Activated CD4-positive, alpha-beta T cell treated with anti-CD3 and anti-CD28 coated beads for 36 hours (primary cell): Measurements from ENCODE around the gene DPP7. TPM values are rescaled to one million over a fixed set of nuclear protein-coding genes. Genes with fewer than 3 reads are reported as not detected.
"Not testable (repeated sequence)": the region's sequence is repeated elsewhere in the genome, so short reads cannot be mapped to it uniquely, and the experiment has no call there.

Experiments used
- ATAC-seq: fragments of 200-7000 bp; cut with Tn5 transposase; one replicate; pipeline ENCODE4 v1.10.0; 2021; ENCODE audit warnings: mild to moderate bottlenecking, moderate library complexity
- CTCF ChIA-PET: fragments of 350-600 bp; sonication (Branson Sonifier 250); formaldehyde crosslinking; loops from one replicate; lab custom pipeline; 2021; ENCODE audit warnings: antibody characterized with exemption; lab: Charles Lee
- POLR2A ChIA-PET: fragments of 350-600 bp; sonication (Branson Sonifier 250); formaldehyde crosslinking; loops from one replicate; lab custom pipeline; 2021; ENCODE audit warnings: antibody characterized with exemption, inconsistent platforms; lab: Charles Lee
- DNase-seq: peaks from one replicate; pipeline ENCODE4 v3.0.0-alpha.2; 2020
- H3K27ac Mint-ChIP-seq: one replicate; pipeline ENCODE4 v1.8.0; 2021; ENCODE audit warnings: mixed read lengths
- H3K27me3 Mint-ChIP-seq: one replicate; pipeline ENCODE4 v1.8.0; 2021; ENCODE audit warnings: mixed read lengths
- H3K36me3 Mint-ChIP-seq: one replicate; pipeline ENCODE4 v1.8.0; 2021; ENCODE audit warnings: low read depth, mixed read lengths
- H3K4me1 Mint-ChIP-seq: one replicate; pipeline ENCODE4 v1.8.0; 2021; ENCODE audit warnings: mixed read lengths
- H3K4me3 Mint-ChIP-seq: one replicate; pipeline ENCODE4 v1.8.0; 2021; ENCODE audit warnings: mild to moderate bottlenecking, moderate library complexity, mixed read lengths
- H3K9me3 Mint-ChIP-seq: one replicate; pipeline ENCODE4 v1.8.0; 2021; ENCODE audit warnings: low read depth, mixed read lengths
- intact Hi-C, 2 experiments: fragments of 100-400 bp; cut with DNase I in 1 of 2; cut with micrococcal nuclease in 1 of 2; formaldehyde crosslinking; loops; one replicate each; pipeline versions ENCODE4 v1.14.2 to v1.15.1; 2022 to 2024; cut with DNase I, micrococcal nuclease
- total RNA-seq, 2 experiments: library from RNA; stranded (reverse); gene quantifications; one replicate each; pipeline ENCODE4 v1.2.3, GENCODE V29; 2021

The DPP7 gene
- total RNA-seq, 2 experiments from 2014 or later, result 188 to 204 TPM

DNA sequence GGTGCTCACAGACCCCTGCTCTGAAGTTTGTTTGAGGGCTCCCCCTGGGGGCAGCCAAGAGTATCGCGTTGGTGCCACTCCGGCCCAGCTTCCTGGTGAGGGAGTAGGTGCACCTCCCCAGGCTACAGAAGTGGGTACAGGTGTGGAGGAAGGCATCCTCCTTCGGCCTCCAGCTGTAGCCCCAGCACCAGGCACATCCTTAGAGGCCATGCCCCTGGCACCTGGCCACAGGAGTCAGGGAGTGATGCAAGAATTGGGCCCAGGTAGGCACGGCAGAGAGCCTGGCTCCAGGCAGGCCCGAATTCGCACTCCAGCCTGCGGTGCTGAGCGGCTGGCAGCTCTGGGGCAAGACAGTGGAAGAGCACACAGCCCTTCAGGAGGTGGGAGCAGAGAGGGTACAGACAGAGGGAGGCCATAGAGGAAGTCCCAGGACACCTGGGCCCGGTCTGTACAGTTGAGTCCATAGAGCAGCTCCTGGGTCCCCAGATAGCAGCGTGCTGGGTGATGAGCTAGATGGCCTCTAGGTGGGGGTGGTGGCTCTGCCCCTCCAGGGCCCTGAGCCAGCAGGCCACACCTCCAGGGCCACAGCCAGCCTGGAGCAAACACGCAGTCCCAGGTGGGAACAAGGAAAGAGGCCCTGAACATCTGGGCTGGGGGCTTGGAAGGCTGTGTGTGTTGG, 46.5 kb downstream of the DPP7 start:
- DNase-seq (peak; percentile 92), ATAC-seq (peak; percentile 71)
- H3K27me3 Mint-ChIP-seq, result no peaks in the 10 kb centered on the region
- ChIA-PET CTCF (interaction anchor here (0.6 to 4.8 kb wide), 22 partner anchors 8 to 290 kb away, joined by 3 to 43 read pairs (median 6); partner anchors contain the start of genes MAN1B1, NPDC1 and UAP1L1), POLR2A (interaction anchor here (0.6 to 1.7 kb wide), 3 partner anchors 28 to 1145 kb away, joined by 3 to 5 read pairs (median 4); no protein-coding TSS in a partner anchor)
- H3K27ac Mint-ChIP-seq, result peak overlapping the region; percentile 55
- H3K4me1 Mint-ChIP-seq, result peaks cover 9% of the 10 kb centered on the region
- H3K9me3 Mint-ChIP-seq, result no peaks in the 10 kb centered on the region
- H3K4me3 Mint-ChIP-seq, result peak overlapping the region; percentile 28
- intact Hi-C loops, result loop anchor here (1.0 to 10.0 kb wide), 4 partner anchors 19 to 283 kb away; partner anchors contain the start of gene ABCA2 (in 1 of the 2)
- H3K36me3 Mint-ChIP-seq, result peaks cover 2% of the 10 kb centered on the region

DNA sequence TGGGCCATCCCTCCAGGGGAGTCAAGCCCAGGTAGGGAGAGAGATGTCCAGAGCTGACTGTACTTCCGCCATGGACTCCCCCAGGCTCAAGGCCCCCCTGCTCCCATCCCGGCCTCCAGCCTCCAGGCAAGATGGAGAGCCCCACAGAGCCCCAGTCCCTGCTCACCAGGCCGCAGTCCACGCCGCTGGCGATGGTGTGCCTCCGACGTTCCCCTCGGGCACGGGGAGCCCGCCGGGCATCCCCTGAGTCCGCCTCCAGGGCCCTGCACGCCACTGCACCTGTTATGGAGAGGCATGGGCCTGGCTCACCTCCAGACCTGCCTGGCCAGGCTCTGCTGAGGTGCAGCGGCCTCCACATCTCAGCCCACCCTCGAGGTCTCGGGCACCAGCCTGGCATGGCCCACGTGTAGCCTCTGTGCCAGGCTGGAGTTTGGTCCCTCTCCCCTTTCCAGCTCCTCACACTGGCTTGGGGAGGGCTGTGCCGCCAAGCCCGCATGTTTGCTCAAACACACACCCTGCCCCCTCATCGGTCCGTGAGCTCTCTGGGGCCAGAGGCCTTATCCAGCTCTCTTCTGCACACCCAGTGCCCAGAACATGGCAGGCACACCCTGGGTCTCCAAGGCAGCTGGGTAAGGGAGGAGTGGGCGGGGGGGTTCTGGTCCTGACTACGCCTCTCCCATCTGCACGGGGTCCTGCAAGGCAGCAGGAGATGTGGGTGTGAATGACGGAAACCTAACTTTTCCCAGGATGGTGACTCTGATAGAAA, 48.3 kb downstream of the DPP7 start:
- H3K9me3 Mint-ChIP-seq, result no peaks in the 10 kb centered on the region
- intact Hi-C loops, result loop anchor here in 1 of 2 experiments (2.0 to 10.0 kb wide), 3 partner anchors 17 to 281 kb away; partner anchors contain the start of gene ABCA2
- H3K4me3 Mint-ChIP-seq, result no peak overlapping the region
- H3K36me3 Mint-ChIP-seq, result peaks cover 2% of the 10 kb centered on the region
- DNase-seq (no peak), ATAC-seq (no peak)
- CTCF ChIA-PET, result interaction anchor here (0.7 to 3.6 kb wide), 7 partner anchors 11 to 252 kb away, joined by 3 to 43 read pairs (median 6); partner anchors contain the start of genes MAN1B1 and NPDC1
- no peak overlapping the region for H3K27ac Mint-ChIP-seq
- H3K4me1 Mint-ChIP-seq, result peaks cover 9% of the 10 kb centered on the region
- H3K27me3 Mint-ChIP-seq, result no peaks in the 10 kb centered on the region
- POLR2A ChIA-PET, result no interaction called here

- ChIA-PET POLR2A (no interaction called here), CTCF (interaction anchor here (0.5 to 3.6 kb wide), 6 partner anchors 10 to 251 kb away, joined by 3 to 43 read pairs (median 4); partner anchors contain the start of genes MAN1B1 and NPDC1)
- no peak for ATAC-seq
- Mint-ChIP-seq H3K4me1 (peaks cover 5% of the 10 kb centered on the region), H3K27ac (no peak overlapping the region), H3K4me3 (no peak overlapping the region), H3K27me3 (no peaks in the 10 kb centered on the region), H3K9me3 (no peaks in the 10 kb centered on the region), H3K36me3 (peaks cover 2% of the 10 kb centered on the region)
- intact Hi-C loops, result loop anchor here in 1 of 2 experiments (5.0 to 10.0 kb wide), 2 partner anchors 38 to 281 kb away; partner anchors contain the start of gene ABCA2
- no peak for DNase-seq
These were observed 49.1 kb downstream of the DPP7 start for GRCh38 chr9:137065336-137065967.

DNA sequence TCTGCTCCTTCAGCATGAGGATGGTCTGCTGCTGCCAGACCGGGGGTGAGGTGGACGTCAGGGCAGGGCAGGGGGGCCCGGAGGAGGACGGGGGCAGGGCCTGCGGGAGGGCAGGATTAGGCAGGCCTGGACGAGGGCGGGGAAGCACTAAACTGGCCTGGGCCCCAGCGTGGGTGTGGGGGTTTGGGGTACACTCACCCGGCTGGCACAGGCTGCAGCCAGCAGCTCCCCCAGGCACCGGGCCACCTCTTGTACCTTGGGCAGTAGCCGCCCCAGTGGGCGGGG, 49.7 kb downstream of the DPP7 start:
- no peak for ATAC-seq
- peaks cover 2% of the 10 kb centered on the region for H3K36me3 Mint-ChIP-seq
- no peaks in the 10 kb centered on the region for H3K9me3 Mint-ChIP-seq
- POLR2A ChIA-PET, result no interaction called here
- peaks cover 5% of the 10 kb centered on the region for H3K4me1 Mint-ChIP-seq
- no peaks in the 10 kb centered on the region for H3K27me3 Mint-ChIP-seq
- intact Hi-C loops, result loop anchor here (1.0 to 10.0 kb wide), 4 partner anchors 19 to 280 kb away; partner anchors contain the start of genes ABCA2 (in 1 of the 2) and NPDC1 (in 1 of the 2)
- H3K27ac Mint-ChIP-seq, result no peak overlapping the region
- no peak overlapping the region for H3K4me3 Mint-ChIP-seq
- CTCF ChIA-PET, result interaction anchor here (0.5 to 2.5 kb wide), 8 partner anchors 9 to 335 kb away, joined by 3 to 11 read pairs (median 6); no protein-coding TSS in a partner anchor
- no peak for DNase-seq

- ChIA-PET POLR2A (no interaction called here), CTCF (interaction anchor here (0.5 to 2.5 kb wide), 17 partner anchors 8 to 335 kb away, joined by 3 to 14 read pairs (median 4); partner anchors contain the start of genes MAN1B1 and UAP1L1)
- no peak overlapping the region for H3K27ac Mint-ChIP-seq
- DNase-seq, result peak; percentile 79
- H3K4me1 Mint-ChIP-seq, result peaks cover 5% of the 10 kb centered on the region
- intact Hi-C loops, result loop anchor here (1.0 to 10.0 kb wide), 3 partner anchors 18 to 279 kb away; partner anchors contain the start of gene NPDC1 (in 1 of the 2)
- peaks cover 2% of the 10 kb centered on the region for H3K36me3 Mint-ChIP-seq
- no peaks in the 10 kb centered on the region for H3K27me3 Mint-ChIP-seq
- ATAC-seq, result no peak
- no peaks in the 10 kb centered on the region for H3K9me3 Mint-ChIP-seq
- H3K4me3 Mint-ChIP-seq, result no peak overlapping the region
These were observed 50.3 kb downstream of the DPP7 start for GRCh38 chr9:137064027-137064879.

DNA sequence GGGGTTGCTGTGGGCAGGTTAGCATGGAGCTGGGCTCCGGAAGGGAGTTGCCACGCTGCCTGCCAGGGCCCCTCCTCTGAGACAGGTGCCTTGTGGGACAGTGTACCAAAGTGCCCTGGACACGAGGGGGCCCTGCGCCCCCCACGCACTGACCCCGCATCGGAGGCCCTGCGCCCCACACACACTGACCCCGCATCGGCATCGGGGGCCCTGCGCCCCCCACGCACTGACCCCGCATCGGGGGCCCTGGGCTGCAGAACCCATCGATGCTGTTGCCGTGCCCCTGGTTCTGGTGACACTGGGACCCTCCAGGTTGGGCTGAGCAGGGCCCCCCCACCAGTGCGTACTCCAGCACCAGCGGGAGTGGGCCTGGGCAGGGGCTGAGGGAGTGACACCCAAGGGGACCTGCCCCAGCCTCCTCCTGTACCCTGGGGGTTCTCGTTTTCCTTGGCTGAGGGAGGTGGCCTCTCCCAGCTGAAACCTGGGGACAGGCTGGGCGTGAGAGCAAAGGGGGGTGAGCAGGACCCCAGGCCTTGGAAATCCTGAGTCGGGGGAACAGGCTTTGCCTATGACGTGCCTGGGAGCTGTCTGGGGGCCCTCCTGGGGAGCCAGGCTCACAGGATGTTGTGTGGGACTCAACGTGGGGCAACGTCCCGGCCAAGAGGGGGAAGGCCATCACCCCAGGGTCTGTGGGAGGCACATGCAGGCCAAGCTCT, 51.1 kb downstream of the DPP7 start:
- Mint-ChIP-seq H3K9me3 (no peaks in the 10 kb centered on the region), H3K36me3 (peaks cover 2% of the 10 kb centered on the region), H3K4me3 (no peak overlapping the region), H3K4me1 (peaks cover 5% of the 10 kb centered on the region), H3K27ac (no peak overlapping the region), H3K27me3 (no peaks in the 10 kb centered on the region)
- intact Hi-C loops, result loop anchor here (1.0 to 10.0 kb wide), 3 partner anchors 17 to 279 kb away; partner anchors contain the start of gene NPDC1 (in 1 of the 2)
- ChIA-PET POLR2A (no interaction called here), CTCF (interaction anchor here (0.6 to 2.5 kb wide), 16 partner anchors 8 to 334 kb away, joined by 3 to 14 read pairs (median 4); partner anchors contain the start of genes MAN1B1 and UAP1L1)
- ATAC-seq (no peak), DNase-seq (no peak)

GRCh38 chr9:137062798-137063197, 51.7 kb downstream of the DPP7 start:
- CTCF ChIA-PET, result interaction anchor here (2.5 kb wide), 1 partner anchor 28 kb away, joined by 7 read pairs; no protein-coding TSS in a partner anchor
- H3K4me1 Mint-ChIP-seq, POLR2A ChIA-PET, H3K9me3 Mint-ChIP-seq, DNase-seq, H3K4me3 Mint-ChIP-seq, H3K27ac Mint-ChIP-seq, ATAC-seq, H3K27me3 Mint-ChIP-seq, H3K36me3 Mint-ChIP-seq: not testable (repeated sequence)
- intact Hi-C loops, result loop anchor here in 1 of 2 experiments (10.0 kb wide), 1 partner anchor 278 kb away; no protein-coding TSS in a partner anchor

DNA sequence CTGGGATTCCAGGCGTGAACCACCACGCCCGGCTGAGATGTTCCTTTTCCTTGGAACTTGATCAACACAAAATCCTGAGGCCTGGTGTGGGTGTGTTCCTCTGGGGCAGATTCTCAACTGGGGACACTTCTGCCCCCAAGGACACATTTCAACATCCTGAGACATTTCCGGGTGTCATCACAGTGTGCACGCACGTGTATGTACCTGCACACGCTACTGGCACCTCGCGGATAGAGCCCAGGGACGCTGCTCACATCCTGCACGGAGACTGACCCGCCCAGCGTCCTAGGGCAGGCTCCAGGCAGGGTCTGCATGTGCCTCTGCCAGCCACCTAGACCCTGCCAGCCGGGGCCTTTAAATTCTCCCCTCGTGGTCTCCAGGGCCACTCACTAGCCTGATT, 52.1 kb downstream of the DPP7 start:
- Mint-ChIP-seq H3K4me3 (no peak overlapping the region), H3K27ac (no peak overlapping the region), H3K9me3 (no peaks in the 10 kb centered on the region), H3K36me3 (peaks cover 2% of the 10 kb centered on the region), H3K4me1 (no peaks in the 10 kb centered on the region), H3K27me3 (no peaks in the 10 kb centered on the region)
- POLR2A ChIA-PET, result no interaction called here
- ATAC-seq (no peak), DNase-seq (no peak)
- CTCF ChIA-PET, result interaction anchor here (2.5 kb wide), 1 partner anchor 27 kb away, joined by 7 read pairs; no protein-coding TSS in a partner anchor
- intact Hi-C loops, result loop anchor here in 1 of 2 experiments (10.0 kb wide), 1 partner anchor 278 kb away; no protein-coding TSS in a partner anchor
